Measurements from ENCODE around the gene ARHGEF3. TPM values are rescaled to one million over a fixed set of nuclear protein-coding genes. Genes with fewer than 3 reads are reported as not detected.
A peak's percentile ranks its signal among the peaks of the same experiment; 100 is the strongest.
"Not testable (repeated sequence)": the region's sequence is repeated elsewhere in the genome, so short reads cannot be mapped to it uniquely, and the experiment has no call there.

Gene ARHGEF3
- total and polyA plus RNA-seq, 4 donors: 18.6 to 25.9 (median 24.1) TPM

DNA sequence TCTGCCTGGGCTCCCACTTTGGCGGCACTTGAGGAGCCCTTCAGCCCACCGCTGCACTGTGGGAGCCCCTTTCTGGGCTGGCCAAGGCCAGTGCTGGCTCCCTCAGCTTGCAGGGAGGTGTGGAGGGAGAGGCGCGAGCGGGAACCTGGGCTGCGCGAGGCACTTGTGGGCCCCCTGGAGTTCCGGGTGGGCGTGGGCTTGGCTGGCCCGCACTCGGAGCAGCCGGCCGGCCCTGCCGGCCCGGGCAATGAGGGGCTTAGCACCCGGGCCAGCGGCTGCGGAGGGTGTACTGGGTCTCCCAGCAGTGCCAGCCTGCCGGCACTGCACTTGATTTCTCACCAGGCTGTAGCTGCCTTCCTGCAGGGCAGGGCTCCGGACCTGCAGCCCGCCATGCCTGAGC is 82.9 kb downstream of the ARHGEF3 start:
- H3K9me3 ChIP-seq (ENCODE audit: control insufficient read depth, insufficient read depth, low read length); H3K27me3 ChIP-seq (ENCODE audit: control insufficient read depth, insufficient read depth, low read length): not testable (repeated sequence)
- 85% methylated on average over 19 of the region's 21 CpGs for WGBS (ENCODE audit: insufficient coverage)

GRCh38 chr3:56711344-56711743 is 90.4 kb downstream of the ARHGEF3 start:
- Histone ChIP-seq H3K27me3 (ENCODE audit: control insufficient read depth, insufficient read depth, low read length) (no peaks in the 10 kb centered on the region), H3K4me3 (ENCODE audit: low read depth, low read length) (no peak overlapping the region), H3K4me1 (ENCODE audit: control insufficient read depth, insufficient read depth, low read length) (no peaks in the 10 kb centered on the region), H3K9me3 (ENCODE audit: control insufficient read depth, insufficient read depth, low read length) (no peaks in the 10 kb centered on the region), H3K36me3 (ENCODE audit: control insufficient read depth, insufficient read depth, low read length) (no peaks in the 10 kb centered on the region), H3K27ac (ENCODE audit: low read depth, low read length) (no peak overlapping the region)
- WGBS (ENCODE audit: insufficient coverage): 88% methylated on average over 2 of the region's 2 CpGs
- DNase-seq (ENCODE audit: low read depth in 4 of 6, low spot score in 6 of 6): no peak

More for the DNA sequence above, 82.9 kb downstream of the ARHGEF3 start:
- not testable (repeated sequence) for H3K36me3 ChIP-seq (ENCODE audit: control insufficient read depth, insufficient read depth, low read length); H3K27ac ChIP-seq (ENCODE audit: low read depth, low read length); DNase-seq (ENCODE audit: low read depth in 4 of 6, low spot score in 6 of 6); H3K4me1 ChIP-seq (ENCODE audit: control insufficient read depth, insufficient read depth, low read length); H3K4me3 ChIP-seq (ENCODE audit: low read depth, low read length)

- not testable (repeated sequence) for H3K4me3 ChIP-seq (ENCODE audit: low read depth, low read length); H3K9me3 ChIP-seq (ENCODE audit: control insufficient read depth, insufficient read depth, low read length); DNase-seq (ENCODE audit: low read depth in 4 of 6, low spot score in 6 of 6); H3K27me3 ChIP-seq (ENCODE audit: control insufficient read depth, insufficient read depth, low read length); H3K36me3 ChIP-seq (ENCODE audit: control insufficient read depth, insufficient read depth, low read length); H3K4me1 ChIP-seq (ENCODE audit: control insufficient read depth, insufficient read depth, low read length); H3K27ac ChIP-seq (ENCODE audit: low read depth, low read length)
- 87% methylated on average over 3 of the region's 6 CpGs for WGBS (ENCODE audit: insufficient coverage)
Measured at GRCh38 chr3:56707412-56707811, 94.3 kb downstream of the ARHGEF3 start.

GRCh38 chr3:56706629-56707028 is 95.1 kb downstream of the ARHGEF3 start:
- no peak overlapping the region for H3K27ac ChIP-seq (ENCODE audit: low read depth, low read length)
- no peaks in the 10 kb centered on the region for H3K36me3 ChIP-seq (ENCODE audit: control insufficient read depth, insufficient read depth, low read length)
- no peaks in the 10 kb centered on the region for H3K27me3 ChIP-seq (ENCODE audit: control insufficient read depth, insufficient read depth, low read length)
- no peak overlapping the region for H3K4me3 ChIP-seq (ENCODE audit: low read depth, low read length)
- H3K4me1 ChIP-seq (ENCODE audit: control insufficient read depth, insufficient read depth, low read length): no peaks in the 10 kb centered on the region
- no peaks in the 10 kb centered on the region for H3K9me3 ChIP-seq (ENCODE audit: control insufficient read depth, insufficient read depth, low read length)
- DNase-seq (ENCODE audit: low read depth in 4 of 6, low spot score in 6 of 6): no peak

DNA sequence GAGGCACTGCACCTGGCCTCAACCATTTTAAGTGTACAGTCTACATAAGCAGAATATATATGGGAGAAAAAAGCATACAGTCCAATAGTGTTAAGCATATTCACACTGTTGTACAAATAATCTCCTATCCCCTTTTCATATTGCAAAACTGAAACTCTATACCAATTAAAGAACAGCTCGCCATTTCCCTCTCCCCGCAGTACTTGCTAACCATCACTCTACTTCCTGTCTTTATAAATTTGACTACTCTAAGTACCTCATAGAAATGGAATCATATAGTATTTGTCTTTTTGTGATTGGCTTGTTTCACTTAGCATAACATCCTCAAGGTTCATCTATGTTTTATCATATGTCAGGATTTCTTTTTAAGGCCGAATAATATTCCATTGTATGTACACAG is 97.0 kb downstream of the ARHGEF3 start:
- no CpG with 5 or more reads among the region's 3 CpGs for WGBS (ENCODE audit: insufficient coverage)
- Histone ChIP-seq H3K27me3 (ENCODE audit: control insufficient read depth, insufficient read depth, low read length) (no peaks in the 10 kb centered on the region), H3K4me3 (ENCODE audit: low read depth, low read length) (no peak overlapping the region), H3K9me3 (ENCODE audit: control insufficient read depth, insufficient read depth, low read length) (no peaks in the 10 kb centered on the region), H3K36me3 (ENCODE audit: control insufficient read depth, insufficient read depth, low read length) (no peaks in the 10 kb centered on the region), H3K4me1 (ENCODE audit: control insufficient read depth, insufficient read depth, low read length) (no peaks in the 10 kb centered on the region), H3K27ac (ENCODE audit: low read depth, low read length) (no peak overlapping the region)
- no peak for DNase-seq (ENCODE audit: low read depth in 4 of 6, low spot score in 6 of 6)

- Histone ChIP-seq H3K4me3 (ENCODE audit: low read depth, low read length) (no peak overlapping the region), H3K9me3 (ENCODE audit: control insufficient read depth, insufficient read depth, low read length) (no peaks in the 10 kb centered on the region), H3K36me3 (ENCODE audit: control insufficient read depth, insufficient read depth, low read length) (no peaks in the 10 kb centered on the region), H3K27ac (ENCODE audit: low read depth, low read length) (no peak overlapping the region), H3K4me1 (ENCODE audit: control insufficient read depth, insufficient read depth, low read length) (no peaks in the 10 kb centered on the region), H3K27me3 (ENCODE audit: control insufficient read depth, insufficient read depth, low read length) (no peaks in the 10 kb centered on the region)
- 37% methylated on average over 2 of the region's 5 CpGs for WGBS (ENCODE audit: insufficient coverage)
- DNase-seq (ENCODE audit: low read depth in 4 of 6, low spot score in 6 of 6): peak; percentile 54 to 95 (median 68)
Measured at GRCh38 chr3:56702490-56703315, 99.0 kb downstream of the ARHGEF3 start.

- DNase-seq (ENCODE audit: low read depth in 4 of 6, low spot score in 6 of 6): peak in 1 of 6 donors; percentile 28
- no peak overlapping the region for H3K4me3 ChIP-seq (ENCODE audit: low read depth, low read length)
- H3K36me3 ChIP-seq (ENCODE audit: control insufficient read depth, insufficient read depth, low read length): no peaks in the 10 kb centered on the region
- 22% methylated on average over 1 of the region's 4 CpGs for WGBS (ENCODE audit: insufficient coverage)
- H3K4me1 ChIP-seq (ENCODE audit: control insufficient read depth, insufficient read depth, low read length): no peaks in the 10 kb centered on the region
- H3K27me3 ChIP-seq (ENCODE audit: control insufficient read depth, insufficient read depth, low read length): no peaks in the 10 kb centered on the region
- H3K27ac ChIP-seq (ENCODE audit: low read depth, low read length): no peak overlapping the region
- no peaks in the 10 kb centered on the region for H3K9me3 ChIP-seq (ENCODE audit: control insufficient read depth, insufficient read depth, low read length)
Measured at GRCh38 chr3:56700151-56700550, 101.6 kb downstream of the ARHGEF3 start.

DNA sequence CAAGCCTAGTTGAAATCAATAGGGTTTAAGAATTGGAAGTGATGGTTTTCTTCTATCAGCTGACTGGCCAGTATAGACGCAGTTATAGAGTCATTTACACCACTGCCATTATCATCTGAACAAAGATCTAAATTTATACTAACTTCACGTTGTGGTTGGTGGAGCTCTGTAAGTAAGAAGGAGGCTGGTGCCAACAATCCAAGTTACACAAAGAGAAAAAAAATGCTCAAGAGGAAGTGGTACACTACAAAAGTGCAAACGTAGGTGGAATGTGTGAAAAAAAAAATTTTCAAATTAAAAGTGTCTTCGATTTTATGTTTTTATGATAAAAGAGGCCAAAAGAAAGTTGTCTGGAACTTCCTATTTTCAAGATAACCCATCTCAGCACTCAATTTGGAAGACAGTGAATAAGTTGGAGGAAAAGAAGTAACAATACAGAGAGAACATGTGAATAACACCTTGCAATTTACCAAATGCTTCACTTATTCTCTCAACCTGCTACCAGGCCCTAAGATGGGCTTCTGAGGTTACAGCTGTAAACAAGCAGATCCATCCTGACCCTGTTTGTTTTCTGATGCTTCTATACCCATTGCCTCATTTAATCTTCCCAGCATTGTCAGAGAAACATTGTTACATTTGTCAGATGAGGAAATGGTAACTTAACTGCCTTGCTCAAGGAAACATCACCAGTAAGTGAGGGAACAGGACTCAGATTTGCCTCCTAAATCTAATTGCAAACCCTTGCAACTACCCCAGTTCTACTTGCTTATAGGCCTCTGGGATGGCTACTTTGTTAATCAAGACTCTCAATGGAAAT is 106.7 kb downstream of the ARHGEF3 start:
- Histone ChIP-seq H3K36me3 (ENCODE audit: control insufficient read depth, insufficient read depth, low read length) (no peaks in the 10 kb centered on the region), H3K27ac (ENCODE audit: low read depth, low read length) (no peak overlapping the region), H3K9me3 (ENCODE audit: control insufficient read depth, insufficient read depth, low read length) (no peaks in the 10 kb centered on the region), H3K4me3 (ENCODE audit: low read depth, low read length) (no peak overlapping the region), H3K4me1 (ENCODE audit: control insufficient read depth, insufficient read depth, low read length) (no peaks in the 10 kb centered on the region), H3K27me3 (ENCODE audit: control insufficient read depth, insufficient read depth, low read length) (no peaks in the 10 kb centered on the region)
- no CpG with 5 or more reads among the region's 4 CpGs for WGBS (ENCODE audit: insufficient coverage)
- DNase-seq (ENCODE audit: low read depth in 4 of 6, low spot score in 6 of 6): no peak

DNA sequence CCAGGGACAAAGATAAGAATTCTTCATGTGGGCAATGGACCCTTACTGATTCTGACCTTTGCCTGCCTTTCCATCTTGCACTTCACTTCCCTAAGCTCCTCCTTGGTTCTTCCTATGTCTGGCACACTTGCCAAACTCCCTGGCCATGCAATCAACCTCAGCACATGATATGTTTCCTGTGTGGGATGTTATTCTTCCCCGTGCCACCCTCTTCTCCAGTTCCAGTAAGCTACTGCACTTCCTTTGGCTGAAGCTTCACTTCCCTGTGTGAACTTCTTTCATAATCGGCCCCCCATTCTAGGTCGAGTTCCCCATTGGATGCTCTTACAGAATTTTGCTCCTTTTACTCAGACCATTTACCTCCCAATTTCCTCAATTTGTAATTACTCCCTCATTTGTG is 108.0 kb downstream of the ARHGEF3 start:
- WGBS (ENCODE audit: insufficient coverage): 93% methylated on average over 3 of the region's 3 CpGs
- Histone ChIP-seq H3K27ac (ENCODE audit: low read depth, low read length) (no peak overlapping the region), H3K4me3 (ENCODE audit: low read depth, low read length) (no peak overlapping the region), H3K4me1 (ENCODE audit: control insufficient read depth, insufficient read depth, low read length) (no peaks in the 10 kb centered on the region), H3K36me3 (ENCODE audit: control insufficient read depth, insufficient read depth, low read length) (no peaks in the 10 kb centered on the region), H3K27me3 (ENCODE audit: control insufficient read depth, insufficient read depth, low read length) (no peaks in the 10 kb centered on the region), H3K9me3 (ENCODE audit: control insufficient read depth, insufficient read depth, low read length) (no peaks in the 10 kb centered on the region)
- no peak for DNase-seq (ENCODE audit: low read depth in 4 of 6, low spot score in 6 of 6)

All from spinal cord (tissue), 10 donors.